ENCODE data around the gene HIRA.

Gene HIRA

GRCh38 chr22:19411690-19412045 lies 19.9 kb downstream of the HIRA start:
- in situ Hi-C loops (cut with HindIII; ENCODE audit: low sequenced_read_pairs): no loop called here
- no peak overlapping the region for H3K4me3 ChIP-seq (ENCODE audit: low read depth, low read length)
- DNase-seq (ENCODE audit: low read depth, low spot score): no peak
- TF ChIP-seq CTCF (IDR thresholded peaks at IDR 0.05; ENCODE audit: low read depth, low read length): no peak

- in situ Hi-C loops (cut with HindIII; ENCODE audit: low sequenced_read_pairs): no loop called here
- no peak for TF ChIP-seq CTCF (IDR thresholded peaks at IDR 0.05; ENCODE audit: low read depth, low read length)
- H3K4me3 ChIP-seq (ENCODE audit: low read depth, low read length): no peak overlapping the region
- no peak for DNase-seq (ENCODE audit: low read depth, low spot score)
These were observed 20.4 kb downstream of the HIRA start for GRCh38 chr22:19410941-19411689.

GRCh38 chr22:19407649-19408606 lies 23.6 kb downstream of the HIRA start:
- TF ChIP-seq CTCF (IDR thresholded peaks at IDR 0.05; ENCODE audit: low read depth, low read length): no peak
- in situ Hi-C loops (cut with HindIII; ENCODE audit: low sequenced_read_pairs): no loop called here
- DNase-seq (ENCODE audit: low read depth, low spot score): no peak
- H3K4me3 ChIP-seq (ENCODE audit: low read depth, low read length): no peak overlapping the region

GRCh38 chr22:19406846-19407245 lies 24.7 kb downstream of the HIRA start:
- no peak for DNase-seq (ENCODE audit: low read depth, low spot score)
- no peak for TF ChIP-seq CTCF (IDR thresholded peaks at IDR 0.05; ENCODE audit: low read depth, low read length)
- in situ Hi-C loops (cut with HindIII; ENCODE audit: low sequenced_read_pairs): no loop called here
- no peak overlapping the region for H3K4me3 ChIP-seq (ENCODE audit: low read depth, low read length)

- no peak for TF ChIP-seq CTCF (IDR thresholded peaks at IDR 0.05; ENCODE audit: low read depth, low read length)
- no peak for DNase-seq (ENCODE audit: low read depth, low spot score)
- H3K4me3 ChIP-seq (ENCODE audit: low read depth, low read length): no peak overlapping the region
- in situ Hi-C loops (cut with HindIII; ENCODE audit: low sequenced_read_pairs): no loop called here
These were observed 25.2 kb downstream of the HIRA start for GRCh38 chr22:19406281-19406811.

- no peak for TF ChIP-seq CTCF (IDR thresholded peaks at IDR 0.05; ENCODE audit: low read depth, low read length)
- in situ Hi-C loops (cut with HindIII; ENCODE audit: low sequenced_read_pairs): no loop called here
- H3K4me3 ChIP-seq (ENCODE audit: low read depth, low read length): no peak overlapping the region
- DNase-seq (ENCODE audit: low read depth, low spot score): no peak
These were observed 25.9 kb downstream of the HIRA start for GRCh38 chr22:19405652-19406051.

Data from astrocyte of the spinal cord (primary cell).